ENCODE measurements around the gene YBX2. TPM values are rescaled to one million over a fixed set of nuclear protein-coding genes. Genes with fewer than 3 reads are reported as not detected.

YBX2 gene
- polyA plus RNA-seq, 1 donor (not counting 4 experiments of a cell fraction or from before 2014, with no cell fraction given), result 0.05 TPM

- Histone ChIP-seq H3K4me3 (ENCODE audit: control insufficient read depth in 2 of 3, extremely low read depth in 1 of 3, insufficient read depth in 2 of 3, low read depth in 1 of 3, low read length in 3 of 3) (peak overlapping the region; percentile 93 to 99 (median 95)), H3K27me3 (ENCODE audit: control insufficient read depth, extremely low read depth, insufficient read depth, low read length) (no peaks in the 10 kb centered on the region), H2AFZ (ENCODE audit: control insufficient read depth, low read length) (no peak overlapping the region), H3K27ac (ENCODE audit: control insufficient read depth, insufficient read depth, low read length) (peak overlapping the region; percentile 99), H3K4me1 (ENCODE audit: control insufficient read depth, extremely low read depth, insufficient read depth, low read length) (peaks cover 34% of the 10 kb centered on the region), H3K4me2 (ENCODE audit: control insufficient read depth, extremely low read depth, insufficient read depth, low read depth, low read length) (peak overlapping the region; percentile 80), H3K79me2 (ENCODE audit: control insufficient read depth, insufficient read depth, low read length) (peaks cover 56% of the 10 kb centered on the region), H3K36me3 (ENCODE audit: control insufficient read depth in 2 of 2, extremely low read depth in 1 of 2, insufficient read depth in 2 of 2, low read length in 2 of 2) (peaks cover 33 to 46% of the 10 kb centered on the region in 2 experiments), H3K9me3 (ENCODE audit: control insufficient read depth, low read depth, low read length) (no peaks in the 10 kb centered on the region), H4K20me1 (ENCODE audit: control insufficient read depth, extremely low read depth, insufficient read depth, low read length) (peaks cover 47% of the 10 kb centered on the region), H3K9me1 (ENCODE audit: control insufficient read depth, extremely low read depth, insufficient read depth, low read length) (peaks cover 5% of the 10 kb centered on the region), H3K9ac (ENCODE audit: control insufficient read depth, extremely low read depth, insufficient read depth, low read length) (peak overlapping the region; percentile 100)
- TF ChIP-seq EZH2 (IDR thresholded peaks at IDR 0.05; ENCODE audit: low read length) (no peak), CTCF (optimal IDR thresholded peaks at IDR 0.05 in 1 of 3, IDR thresholded peaks at IDR 0.05 in 1 of 3, conservative IDR thresholded peaks at IDR 0.05 in 1 of 3; ENCODE audit: extremely low read depth in 1 of 3, insufficient read depth in 2 of 3, low read length in 3 of 3) (no peak)
- peak; percentile 41 for FAIRE-seq
- DNase-seq (ENCODE audit: low read depth, low spot score), result no peak
- dilution Hi-C loops (cut with MboI; ENCODE audit: extremely low pct_ligation_motif_present, low sequenced_read_pairs), result no loop called here
Measured at GRCh38 chr17:7308625-7309433, 14.4 kb upstream of the YBX2 start.

DNA sequence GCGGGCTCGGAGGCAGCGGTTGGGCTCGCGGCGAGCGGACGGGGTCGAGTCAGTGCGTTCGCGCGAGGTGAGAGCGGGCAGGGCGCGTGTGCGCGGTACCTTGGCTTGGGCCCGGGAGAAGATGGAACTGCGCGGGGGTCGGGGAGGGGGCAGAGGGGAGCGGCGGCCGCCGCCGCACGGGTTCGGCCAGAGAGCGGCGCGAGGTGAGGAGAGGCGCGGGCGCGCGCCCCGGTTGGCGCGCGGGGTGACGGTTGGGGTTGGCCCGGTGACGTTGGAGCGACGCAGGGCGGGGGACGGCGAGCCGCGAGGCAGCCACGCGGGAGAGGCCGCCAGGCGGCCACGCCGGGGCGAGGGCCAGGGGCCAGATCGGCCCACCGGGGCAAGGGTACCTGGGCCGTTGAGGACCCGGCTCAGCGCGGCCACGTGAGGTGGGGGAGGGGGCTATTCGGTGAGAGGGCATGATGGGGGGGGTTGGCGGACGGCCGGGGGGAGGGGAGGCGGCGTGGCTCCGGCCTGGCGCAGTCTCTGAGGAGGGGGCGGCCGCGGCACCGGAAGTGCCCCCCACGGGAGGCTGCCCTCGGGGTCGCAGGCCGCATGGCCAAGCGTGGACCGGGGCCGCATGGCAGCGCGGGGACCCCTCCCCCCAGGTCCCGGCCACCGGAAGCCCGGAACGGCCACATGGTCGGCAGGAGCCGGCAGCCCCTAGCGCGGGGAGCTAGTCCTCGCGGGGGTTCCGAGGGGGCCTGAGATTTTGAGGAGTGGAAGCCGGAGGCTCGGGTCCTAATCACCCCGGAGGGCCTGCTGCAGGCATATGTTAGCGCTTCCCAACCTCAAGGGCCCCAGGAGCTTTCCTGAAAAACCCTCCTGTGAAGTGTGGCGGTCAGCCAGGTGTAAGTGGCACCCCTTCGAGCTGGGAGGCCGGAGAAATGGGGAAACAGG is 13.5 kb upstream of the YBX2 start:
- Histone ChIP-seq H3K9me1 (ENCODE audit: control insufficient read depth, extremely low read depth, insufficient read depth, low read length) (no peaks in the 10 kb centered on the region), H3K36me3 (ENCODE audit: control insufficient read depth in 2 of 2, extremely low read depth in 1 of 2, insufficient read depth in 2 of 2, low read length in 2 of 2) (peaks cover 26 to 37% of the 10 kb centered on the region in 2 experiments), H3K4me3 (ENCODE audit: control insufficient read depth in 2 of 3, extremely low read depth in 1 of 3, insufficient read depth in 2 of 3, low read depth in 1 of 3, low read length in 3 of 3) (peak overlapping the region; percentile 93 to 99 (median 95)), H3K4me2 (ENCODE audit: control insufficient read depth, extremely low read depth, insufficient read depth, low read depth, low read length) (peak overlapping the region; percentile 80), H3K4me1 (ENCODE audit: control insufficient read depth, extremely low read depth, insufficient read depth, low read length) (peaks cover 26% of the 10 kb centered on the region), H3K27me3 (ENCODE audit: control insufficient read depth, extremely low read depth, insufficient read depth, low read length) (no peaks in the 10 kb centered on the region), H3K27ac (ENCODE audit: control insufficient read depth, insufficient read depth, low read length) (peak overlapping the region; percentile 99), H2AFZ (ENCODE audit: control insufficient read depth, low read length) (no peak overlapping the region), H3K9ac (ENCODE audit: control insufficient read depth, extremely low read depth, insufficient read depth, low read length) (peak overlapping the region; percentile 100), H4K20me1 (ENCODE audit: control insufficient read depth, extremely low read depth, insufficient read depth, low read length) (peaks cover 39% of the 10 kb centered on the region), H3K79me2 (ENCODE audit: control insufficient read depth, insufficient read depth, low read length) (peaks cover 49% of the 10 kb centered on the region), H3K9me3 (ENCODE audit: control insufficient read depth, low read depth, low read length) (no peaks in the 10 kb centered on the region)
- no peak for DNase-seq (ENCODE audit: low read depth, low spot score)
- FAIRE-seq, result no peak
- TF ChIP-seq CTCF (optimal IDR thresholded peaks at IDR 0.05 in 1 of 3, IDR thresholded peaks at IDR 0.05 in 1 of 3, conservative IDR thresholded peaks at IDR 0.05 in 1 of 3; ENCODE audit: extremely low read depth in 1 of 3, insufficient read depth in 2 of 3, low read length in 3 of 3) (no peak), EZH2 (IDR thresholded peaks at IDR 0.05; ENCODE audit: low read length) (no peak)
- dilution Hi-C loops (cut with MboI; ENCODE audit: extremely low pct_ligation_motif_present, low sequenced_read_pairs), result no loop called here
